G401.6 (cell line): ENCODE measurements around the gene SLC9A9.
"Not testable (repeated sequence)": the region's sequence is repeated elsewhere in the genome, so short reads cannot be mapped to it uniquely, and the experiment has no call there.

Source experiments
- FAIRE-seq: peaks from 2 replicates; lab custom pipeline; 2012; peaks lifted over from hg19 to GRCh38; lab: Jason Lieb, UNC

SLC9A9 gene

DNA sequence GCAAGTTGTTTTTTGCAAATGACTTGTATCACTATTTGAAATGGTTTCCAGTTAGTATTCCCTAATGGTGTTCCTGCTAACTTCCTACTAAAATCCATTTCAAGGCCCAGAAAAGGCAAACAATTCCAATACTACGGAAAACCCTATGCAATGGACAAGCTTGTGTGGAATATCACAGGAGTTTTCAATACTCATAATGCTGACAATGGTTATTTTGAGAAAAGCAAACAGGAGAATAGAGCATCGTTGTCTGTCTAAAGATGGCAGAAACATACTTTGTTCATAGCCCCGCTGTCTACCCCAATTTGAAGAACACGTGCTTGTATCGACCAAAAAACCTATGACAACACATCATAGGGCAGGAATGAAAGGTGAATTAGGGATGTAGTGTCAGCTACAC is 400.8 kb downstream of the SLC9A9 start:
- no peak for FAIRE-seq

GRCh38 chr3:143445118-143445517 is 403.1 kb downstream of the SLC9A9 start:
- no peak for FAIRE-seq

- FAIRE-seq: no peak
Measured at GRCh38 chr3:143443851-143444331, 404.4 kb downstream of the SLC9A9 start.

DNA sequence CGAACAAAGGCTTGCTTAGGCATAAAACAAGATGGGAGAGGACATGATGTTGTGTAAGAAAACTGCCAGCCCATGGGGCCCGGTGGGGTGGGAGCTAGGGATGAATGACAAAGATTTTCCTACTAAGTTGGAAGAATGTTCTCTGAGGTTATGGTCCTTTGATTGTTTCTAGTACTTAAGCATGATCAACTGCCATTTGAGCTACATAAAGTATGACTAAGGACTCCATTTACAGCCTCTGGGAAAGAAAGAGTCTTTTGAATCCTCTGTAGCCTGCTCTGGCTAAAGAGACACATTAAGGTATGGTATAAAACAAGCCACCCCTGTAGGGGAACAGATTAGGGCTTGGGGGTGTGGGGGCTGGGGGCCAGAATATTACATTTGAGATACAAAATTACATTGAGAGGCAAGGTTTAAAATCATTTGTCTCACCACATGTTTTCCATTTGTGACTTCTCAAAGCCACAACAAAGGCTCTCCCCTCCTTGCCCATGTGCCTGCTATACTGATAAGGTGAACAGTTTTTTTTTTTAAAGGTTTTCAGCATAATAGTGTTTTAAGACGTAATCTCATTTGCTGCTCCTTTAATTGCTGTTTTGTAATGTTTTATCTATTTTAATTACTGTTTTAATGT is 405.3 kb downstream of the SLC9A9 start:
- no peak for FAIRE-seq

DNA sequence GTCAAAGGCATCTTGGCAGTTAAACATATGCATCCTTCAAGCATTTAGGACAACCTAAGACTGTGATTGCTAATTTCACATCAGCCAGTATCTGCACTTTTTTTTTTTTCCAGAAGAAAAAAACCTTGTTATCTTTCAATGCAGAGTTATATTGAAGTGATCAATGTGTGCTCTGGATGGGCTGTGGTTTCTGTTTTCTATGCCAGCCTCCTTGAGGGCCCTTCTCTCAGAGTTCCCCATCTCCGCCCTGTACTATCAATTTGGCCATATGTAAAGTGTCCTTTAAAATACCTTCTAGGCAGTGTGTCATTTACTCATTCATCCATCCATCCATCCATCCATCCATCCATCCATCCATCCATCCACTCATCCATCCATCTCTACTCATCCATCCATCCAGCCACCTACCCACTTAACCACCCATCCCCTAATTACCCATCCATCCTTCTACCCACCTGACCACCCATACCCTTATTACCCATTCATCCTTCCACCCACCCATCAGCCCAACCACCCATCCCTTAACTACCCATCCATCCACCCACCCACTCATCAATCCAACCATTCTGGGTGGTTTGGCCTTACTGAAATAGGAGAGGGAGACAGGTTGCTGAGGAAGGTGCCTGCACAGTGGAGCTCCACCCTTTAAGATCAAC is 406.6 kb downstream of the SLC9A9 start:
- FAIRE-seq: no peak

GRCh38 chr3:143439817-143440216 is 408.5 kb downstream of the SLC9A9 start:
- FAIRE-seq: no peak

- FAIRE-seq: no peak
Measured at GRCh38 chr3:143437405-143437804, 410.9 kb downstream of the SLC9A9 start.

DNA sequence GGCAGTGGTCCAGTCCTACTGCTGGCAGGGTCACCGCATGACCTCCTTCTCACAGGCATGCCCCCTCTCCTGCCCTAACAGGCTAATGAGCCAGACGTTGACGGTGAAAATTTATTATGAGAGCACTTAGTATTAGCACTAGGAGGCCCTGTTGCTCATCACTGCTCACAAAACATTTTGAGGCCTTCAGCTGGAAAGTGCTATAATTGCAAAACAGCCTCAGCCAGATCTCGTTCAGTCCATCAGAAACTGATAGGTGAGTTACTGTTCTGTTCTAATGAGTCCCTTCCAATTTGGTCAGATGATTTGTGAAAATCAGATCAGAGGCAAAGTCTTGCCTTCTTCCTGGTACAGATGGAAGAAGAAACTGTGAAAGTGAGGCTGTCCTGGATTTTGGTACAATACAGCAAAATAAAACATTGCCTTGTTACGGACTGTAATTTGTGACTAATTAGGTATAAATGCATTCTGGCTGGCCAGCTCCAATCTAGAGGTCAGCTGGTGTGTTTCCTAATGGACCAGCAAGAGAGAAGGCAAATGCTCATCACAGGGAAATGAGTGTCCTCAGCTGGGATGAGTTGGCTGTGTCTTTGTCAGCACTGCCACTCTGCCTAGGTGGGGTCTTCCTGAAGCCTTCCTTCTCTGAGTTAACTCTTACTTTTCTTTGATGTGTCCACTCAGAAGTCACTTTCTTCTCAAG is 411.9 kb downstream of the SLC9A9 start:
- no peak for FAIRE-seq

DNA sequence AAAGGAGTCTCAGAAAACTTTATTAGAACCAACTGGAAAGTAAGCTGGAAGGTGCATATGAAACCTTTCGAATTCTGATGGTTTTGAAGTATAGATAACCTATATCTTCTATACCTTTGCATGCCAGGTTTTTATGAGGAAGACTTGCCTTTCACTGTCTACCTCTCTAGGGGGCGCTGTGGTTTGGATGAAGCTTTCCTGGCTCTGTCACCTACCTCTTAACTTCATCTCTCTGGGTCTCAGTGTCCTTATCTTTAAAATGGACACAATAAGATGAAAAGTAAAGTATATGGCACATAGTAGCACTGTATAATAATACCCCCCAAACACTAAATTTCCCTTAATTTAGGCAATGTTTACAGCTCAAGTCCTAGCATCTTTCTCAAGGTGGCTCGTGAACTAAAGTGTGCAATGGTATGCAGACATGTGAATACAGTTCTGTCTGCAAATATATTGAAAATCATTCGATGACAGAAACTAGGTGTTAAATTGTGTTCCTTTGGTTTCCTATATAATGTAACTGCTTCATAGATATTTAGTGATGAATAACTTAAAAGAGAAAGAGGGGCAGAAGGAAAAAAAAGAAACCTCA is 414.4 kb downstream of the SLC9A9 start:
- FAIRE-seq: no peak

- FAIRE-seq: not testable (repeated sequence)
Measured at GRCh38 chr3:143431298-143431697, 417.0 kb downstream of the SLC9A9 start.

DNA sequence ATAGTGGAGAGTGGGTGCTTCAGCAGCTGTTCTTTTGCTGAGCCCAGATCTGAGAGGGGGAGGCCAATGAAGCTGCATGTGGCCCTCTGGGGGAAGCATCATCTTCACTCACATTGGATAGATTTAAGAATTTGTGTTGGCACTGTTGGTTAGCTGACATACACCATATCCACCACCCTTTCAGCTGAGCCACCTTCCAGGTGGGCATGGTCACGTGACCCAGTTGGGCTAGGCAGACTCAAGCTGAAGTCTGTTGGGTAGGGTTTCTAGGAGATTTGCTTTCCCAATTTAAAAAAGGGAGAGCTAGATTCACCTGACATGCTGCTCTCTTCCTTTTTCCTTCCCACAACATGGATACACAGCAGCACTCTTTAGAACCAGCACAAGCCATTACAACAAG is 417.7 kb downstream of the SLC9A9 start:
- FAIRE-seq: no peak

GRCh38 chr3:143429628-143430514 is 418.4 kb downstream of the SLC9A9 start:
- FAIRE-seq: no peak

- no peak for FAIRE-seq
Measured at GRCh38 chr3:143428294-143428693, 420.0 kb downstream of the SLC9A9 start.

DNA sequence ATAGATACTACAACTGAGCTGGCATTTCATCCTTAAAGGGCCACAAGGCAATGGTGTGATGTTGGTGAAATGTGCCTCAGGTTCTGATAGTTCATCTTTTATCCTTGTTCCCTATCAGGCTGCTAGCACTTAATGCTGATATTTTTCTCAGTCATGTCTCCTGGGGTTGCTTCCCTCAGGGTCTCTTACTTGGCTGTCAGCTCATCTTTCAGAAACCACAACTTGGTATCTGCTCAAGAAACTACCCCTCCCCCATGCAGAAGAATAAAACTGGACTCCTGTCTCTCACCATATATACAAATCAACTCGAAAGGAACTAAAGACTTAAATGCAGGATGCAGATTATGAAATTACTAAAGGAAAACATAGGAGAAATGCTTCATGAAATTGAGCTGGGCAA is 420.6 kb downstream of the SLC9A9 start:
- FAIRE-seq: no peak

GRCh38 chr3:143424874-143425273 is 423.4 kb downstream of the SLC9A9 start:
- FAIRE-seq: no peak

DNA sequence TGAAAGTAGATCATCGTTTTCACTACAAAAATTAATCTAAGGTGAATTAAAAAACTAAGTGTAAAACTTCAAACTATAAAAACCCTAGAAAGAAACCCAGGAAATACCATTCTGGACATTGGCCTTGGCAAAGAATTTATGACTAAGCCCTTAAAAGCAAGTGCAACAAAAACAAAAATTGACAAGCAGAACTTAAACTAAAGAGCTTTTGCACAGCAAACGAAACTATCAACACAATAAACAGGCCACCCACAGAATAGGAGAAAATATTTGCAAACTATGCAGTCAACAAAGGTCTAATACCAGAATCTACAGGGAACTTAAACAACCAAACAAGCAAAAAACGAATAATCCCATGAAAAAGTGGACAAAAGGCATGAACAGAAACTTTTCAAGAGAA is 426.7 kb downstream of the SLC9A9 start:
- no peak for FAIRE-seq

DNA sequence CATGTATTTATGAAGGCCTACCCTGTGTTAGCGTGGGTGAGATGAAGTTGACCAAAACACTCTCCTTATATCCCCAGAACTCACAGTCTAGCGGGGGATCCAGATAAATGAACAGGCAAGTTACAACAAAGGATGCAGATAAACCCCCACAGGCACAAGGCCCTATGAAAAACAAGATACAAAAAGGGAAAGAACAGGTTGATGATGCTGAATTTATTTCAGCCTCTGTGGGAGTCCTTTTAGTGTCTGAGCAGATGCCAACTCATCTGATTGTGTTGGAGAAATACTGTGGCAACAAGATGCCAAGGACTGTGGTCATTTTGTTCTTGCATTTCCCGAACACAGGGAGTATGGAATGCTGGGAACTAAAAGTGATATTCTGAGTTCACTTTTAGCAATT is 428.7 kb downstream of the SLC9A9 start:
- FAIRE-seq: no peak

DNA sequence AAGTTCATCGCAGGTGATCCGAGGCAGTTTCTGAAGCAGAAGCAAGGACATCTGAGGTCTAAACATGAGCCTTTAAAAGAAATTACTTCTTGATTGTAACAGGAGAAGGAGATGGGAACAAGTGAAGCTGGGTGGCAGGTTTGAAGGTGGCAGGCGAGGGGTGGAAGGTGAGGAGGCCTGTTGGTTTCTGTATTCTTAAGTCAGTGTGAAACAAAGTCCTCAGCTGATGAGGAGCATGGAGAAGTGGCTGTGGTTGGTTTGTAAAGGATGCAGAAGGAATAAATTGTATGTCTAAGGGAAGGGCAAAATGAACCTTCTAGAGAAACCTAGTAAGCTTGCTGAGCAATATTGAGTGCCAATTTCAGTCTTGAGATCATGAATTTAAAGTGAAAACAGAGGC is 429.9 kb downstream of the SLC9A9 start:
- FAIRE-seq: no peak

DNA sequence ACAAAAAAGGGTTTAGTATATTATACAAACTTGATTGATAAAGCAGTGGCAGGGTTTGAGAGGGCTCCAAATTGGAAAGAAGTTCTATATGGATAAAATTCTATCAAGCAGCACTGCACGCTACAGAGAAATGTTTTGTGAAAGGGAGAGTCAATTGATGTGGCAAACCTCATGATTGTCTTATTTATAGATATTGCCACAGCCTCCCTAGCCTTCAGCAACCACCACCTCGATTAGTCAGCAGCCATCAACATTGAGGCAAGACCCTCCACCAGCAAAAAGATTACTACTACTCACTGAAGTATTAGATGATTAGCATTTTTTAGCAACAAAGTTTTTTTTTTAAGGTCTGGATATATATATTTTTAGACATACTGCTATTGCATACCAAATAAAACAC is 432.0 kb downstream of the SLC9A9 start:
- no peak for FAIRE-seq

- no peak for FAIRE-seq
Measured at GRCh38 chr3:143414571-143415253, 433.6 kb downstream of the SLC9A9 start.

DNA sequence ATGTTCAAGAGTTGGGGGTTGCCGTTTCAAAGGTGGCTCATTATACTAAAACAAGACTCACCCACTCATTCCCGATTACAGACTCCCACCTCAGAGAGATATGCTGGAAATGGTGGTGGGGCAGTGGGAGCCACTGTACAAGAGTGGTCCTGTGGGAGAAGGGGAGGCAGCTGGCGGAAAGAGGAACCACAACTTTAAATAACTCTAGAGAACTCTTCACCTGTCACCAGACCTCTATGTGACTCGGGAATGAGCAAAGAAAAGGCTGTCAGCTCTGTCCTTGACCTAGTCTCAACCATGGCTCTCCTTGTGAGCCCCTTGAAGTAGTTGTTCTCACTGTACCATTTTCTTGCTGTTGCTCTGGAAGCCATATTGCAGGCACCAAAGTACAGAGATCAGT is 434.9 kb downstream of the SLC9A9 start:
- no peak for FAIRE-seq

DNA sequence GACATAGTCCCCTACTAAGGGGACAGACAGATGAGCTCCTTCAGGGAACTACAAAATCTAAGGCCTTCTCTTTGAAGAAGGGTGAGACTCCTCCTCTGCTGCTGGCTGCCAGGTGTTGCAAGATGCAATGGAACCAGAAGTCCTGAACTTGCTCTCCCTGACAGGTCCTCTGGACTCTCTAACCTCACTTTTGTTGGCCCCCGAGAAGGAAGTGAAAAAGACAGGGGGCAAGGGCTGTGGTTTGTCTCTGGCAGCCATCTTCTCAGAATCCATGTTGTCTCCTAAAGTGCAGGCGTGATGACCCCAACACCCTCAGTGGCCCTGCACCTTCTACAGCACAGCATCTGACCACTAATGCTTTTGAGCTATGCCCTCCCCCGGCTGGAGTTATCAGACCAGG is 436.2 kb downstream of the SLC9A9 start:
- FAIRE-seq: no peak
